GM12891 (cell line): ENCODE measurements around the gene LRRC10B.

ENCODE experiments used
- DNase-seq: peaks from one replicate; pipeline ENCODE4 v3.0.0; 2011; ENCODE audit warnings: low spot score; ENCODE audit not compliant: insufficient read length
- FAIRE-seq: peaks from 2 replicates; lab custom pipeline; 2011; peaks lifted over from hg19 to GRCh38; lab: Jason Lieb, UNC
- PAX5 ChIP-seq: IDR thresholded peaks from 2 replicates; pipeline ENCODE4 v1.6.1; 2011; ENCODE audit warnings: low read length, moderate library complexity, mild to moderate bottlenecking; ENCODE audit not compliant: insufficient read depth, severe bottlenecking
- POLR2A ChIP-seq: IDR thresholded peaks from 2 replicates; pipeline ENCODE4 v1.6.1; 2011; ENCODE audit warnings: low read depth, low read length, control low read depth
- POLR2AphosphoS5 ChIP-seq: IDR thresholded peaks from 2 replicates; pipeline ENCODE4 v1.6.1; 2011; ENCODE audit warnings: low read depth, low read length, control low read depth
- POU2F2 ChIP-seq: IDR thresholded peaks from 2 replicates; pipeline ENCODE4 v1.6.1; 2011; ENCODE audit warnings: low read depth, mild to moderate bottlenecking, control low read depth, low read length, moderate library complexity
- SPI1 ChIP-seq: IDR thresholded peaks from 2 replicates; pipeline ENCODE4 v1.6.1; 2011; ENCODE audit warnings: low read depth, low read length, control low read depth
- TAF1 ChIP-seq: IDR thresholded peaks from 2 replicates; pipeline ENCODE4 v1.6.1; 2011; ENCODE audit warnings: low read depth, low read length, control low read depth

LRRC10B gene

GRCh38 chr11:61497473-61497872 is 11.1 kb upstream of the LRRC10B start:
- peak; percentile 80 for FAIRE-seq
- DNase-seq = no peak
- TF ChIP-seq POU2F2 = no peak
- no peak for TF ChIP-seq POLR2A
- no peak for TF ChIP-seq POLR2AphosphoS5
- no peak for TF ChIP-seq PAX5
- TF ChIP-seq TAF1 = no peak
- TF ChIP-seq SPI1 = no peak

- DNase-seq (no peak), FAIRE-seq (no peak)
- TF ChIP-seq POLR2AphosphoS5 (no peak), PAX5 (no peak), SPI1 (no peak), POLR2A (no peak), TAF1 (no peak), POU2F2 (no peak)
These were observed 10.7 kb upstream of the LRRC10B start for GRCh38 chr11:61497876-61498275.

GRCh38 chr11:61498767-61499341 is 9.7 kb upstream of the LRRC10B start:
- no peak for DNase-seq
- no peak for FAIRE-seq

GRCh38 chr11:61499816-61500491 is 8.6 kb upstream of the LRRC10B start:
- TF ChIP-seq POLR2AphosphoS5 (no peak), SPI1 (no peak), POU2F2 (no peak), POLR2A (no peak), PAX5 (no peak), TAF1 (no peak)
- FAIRE-seq (no peak), DNase-seq (no peak)

More at GRCh38 chr11:61498767-61499341, 9.7 kb upstream of the LRRC10B start:
- TF ChIP-seq SPI1 (no peak), POLR2A (no peak), TAF1 (no peak), POU2F2 (no peak), POLR2AphosphoS5 (no peak), PAX5 (no peak)

- TF ChIP-seq PAX5 (no peak), TAF1 (no peak), POLR2AphosphoS5 (no peak), SPI1 (no peak), POU2F2 (no peak), POLR2A (no peak)
- no peak for DNase-seq
- FAIRE-seq = no peak
These were observed 6.0 kb upstream of the LRRC10B start for GRCh38 chr11:61502522-61502921.

- FAIRE-seq = no peak
- no peak for TF ChIP-seq POLR2AphosphoS5
- TF ChIP-seq POU2F2 = no peak
- TF ChIP-seq SPI1 = peak; percentile 32; the same call in 1 of the 2 replicates
- TF ChIP-seq TAF1 = no peak
These were observed 5.3 kb upstream of the LRRC10B start for GRCh38 chr11:61503135-61503770.

GRCh38 chr11:61505106-61505505 is 3.4 kb upstream of the LRRC10B start:
- no peak for FAIRE-seq
- DNase-seq = no peak
- TF ChIP-seq PAX5 (no peak), POLR2AphosphoS5 (no peak), POLR2A (no peak), POU2F2 (no peak), TAF1 (no peak), SPI1 (no peak)

More at GRCh38 chr11:61503135-61503770, 5.3 kb upstream of the LRRC10B start:
- no peak for DNase-seq

- DNase-seq = no peak
- no peak for FAIRE-seq
- TF ChIP-seq TAF1 (no peak), SPI1 (no peak), POLR2A (no peak), PAX5 (no peak)
These were observed 2.9 kb upstream of the LRRC10B start for GRCh38 chr11:61505640-61506155.

- DNase-seq (no peak), FAIRE-seq (no peak)
- TF ChIP-seq POLR2AphosphoS5 (no peak), SPI1 (no peak), TAF1 (no peak), PAX5 (no peak), POLR2A (no peak), POU2F2 (no peak)
These were observed 1.4 kb upstream of the LRRC10B start for GRCh38 chr11:61507012-61507768.
